Pancreas (tissue), 10 donors: ENCODE measurements around the gene RACK1. TPM values are rescaled to one million over a fixed set of nuclear protein-coding genes. Genes with fewer than 3 reads are reported as not detected.

Source experiments
- ATAC-seq, 4 donors: fragments of 200-7000 bp; cut with Tn5 transposase; one replicate each; pipeline versions ENCODE4 v1.8.0 to v1.9.1; 2020; ENCODE audit warnings: mild to moderate bottlenecking in 4 of 4, moderate library complexity in 4 of 4
- DNase-seq, 6 donors: peaks; one replicate each; pipeline ENCODE4 v3.0.0-alpha.2; 2020
- FAIRE-seq: peaks from 2 replicates; lab custom pipeline; 2012; peaks lifted over from hg19 to GRCh38; lab: Jason Lieb, UNC
- H3K27ac ChIP-seq, 4 donors: fragments of 200-600 bp; sonication (generic); 1 replicate in 3 of 4; 2 replicates in 1 of 4; pipeline versions ENCODE4 v1.5.0 to v1.8.0; 2020
- H3K27me3 ChIP-seq, 4 donors: fragments of 200-600 bp; one replicate each; pipeline ENCODE4 v1.8.0; 2021
- H3K36me3 ChIP-seq, 3 donors: fragments of 200-600 bp; sonication (generic) in 1 of 3; one replicate each; pipeline versions ENCODE4 v1.5.0 to v1.8.0; 2020 to 2021
- H3K4me1 ChIP-seq, 3 donors: fragments of 200-600 bp; one replicate each; pipeline ENCODE4 v1.8.0; 2021
- H3K4me3 ChIP-seq, 4 donors: fragments of 200-600 bp; sonication (generic) in 2 of 4; one replicate each; pipeline versions ENCODE4 v1.5.0 to v1.8.0; 2020 to 2021
- H3K9me3 ChIP-seq, 4 donors: fragments of 200-600 bp; one replicate each; pipeline ENCODE4 v1.8.0; 2021
- WGBS, 2 donors: extraction: QIAGEN DNeasy Blood & Tissue Kit; methylation state at CpG; one replicate each; pipeline ENCODE4 v1.1.7; 2013; 5-methylcytosine and 5-hydroxymethylcytosine counted together
- intact Hi-C, 3 donors: fragments of 100-400 bp; cut with DNase I; formaldehyde crosslinking; loops; one replicate each; pipeline versions ENCODE4 v1.11.1 to v1.14.2; 2022
- polyA plus RNA-seq, 2 donors: library from polyadenylated mRNA; stranded (reverse); fragments of 200-250 nt; gene quantifications; one replicate each; pipeline ENCODE4 v1.2.3, GENCODE V29; 2013
- total RNA-seq, 6 donors: library from RNA; stranded (reverse); fragmentation: NEBNext Ultra II Directional in 4 of 6; extraction: Animal tissue kit (Norgen Biotek cat#: 25700) in 4 of 6; gene quantifications; one replicate each; pipeline versions ENCODE4 v1.2.1 to v1.2.4, GENCODE V29; 2021 to 2023
- TF ChIP-seq, protein P1 (sequence below), 4 donors: fragments of 200-600 bp; sonication (generic) in 3 of 4; IDR thresholded peaks; one replicate each; pipeline versions ENCODE4 v1.5.0 to v1.8.0; 2021; ENCODE audit warnings: antibody characterized with exemption in 4 of 4
- donor health status: healthy with polysubstance abuse.
- donor health status: DM: no; HTN: no; CAD: no; lungs with moderate emphysema.
- donor health status: DM: no; HTN: no; CAD: no.
- donor health status: control.
- donor health status: control.
- donor health status: Bipolar disorder and iron deficiency.
- donor health status: DM: yes; HTN: yes; CAD: no.
- donor health status: DM: no; HTN: no; CAD: no.
- donor health status: DM: no; HTN: no; CAD: no.
- donor health status: DM: yes; HTN: yes; CAD: no.

The RACK1 gene
- total and polyA plus RNA-seq, 8 donors = 974 to 1,629 (median 1,233) TPM

DNA sequence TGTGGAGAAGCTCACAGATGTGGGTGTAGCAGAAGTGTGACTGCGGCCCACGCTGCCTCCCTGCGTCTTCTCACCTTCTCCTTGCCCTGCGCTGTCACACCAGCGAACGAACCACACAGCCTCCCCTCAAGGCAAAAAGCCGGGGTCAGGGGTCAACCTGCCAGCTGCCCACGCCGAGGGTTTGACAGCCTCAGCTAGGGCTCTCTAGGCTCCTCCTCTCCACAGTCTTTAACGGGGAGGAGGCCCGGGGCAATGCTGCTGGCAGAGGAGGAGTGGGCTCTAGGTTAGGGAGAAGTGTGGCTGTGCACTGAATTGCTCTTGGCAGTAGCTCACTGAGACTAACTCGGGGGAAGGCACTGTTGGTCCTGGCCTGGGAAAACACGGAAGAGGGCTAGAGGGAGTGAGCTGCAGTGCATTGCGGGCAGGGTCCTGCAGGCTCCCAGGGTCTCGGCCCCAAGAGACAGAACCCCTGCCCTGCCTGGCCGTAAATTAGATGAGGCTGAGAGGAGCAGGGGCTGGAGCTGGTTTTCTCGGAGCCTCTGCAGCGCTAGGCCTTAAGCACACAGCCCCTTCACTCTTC, 21.5 kb upstream of the RACK1 start:
- no peaks in the 10 kb centered on the region for H3K4me1 ChIP-seq
- no peak overlapping the region for H3K27ac ChIP-seq
- 84 to 86% methylated on average over 18 of the region's 18 CpGs for WGBS, 2 donors
- no peaks in the 10 kb centered on the region for H3K9me3 ChIP-seq
- intact Hi-C loops = no loop called here
- DNase-seq = no peak
- TF ChIP-seq, protein P1, sequence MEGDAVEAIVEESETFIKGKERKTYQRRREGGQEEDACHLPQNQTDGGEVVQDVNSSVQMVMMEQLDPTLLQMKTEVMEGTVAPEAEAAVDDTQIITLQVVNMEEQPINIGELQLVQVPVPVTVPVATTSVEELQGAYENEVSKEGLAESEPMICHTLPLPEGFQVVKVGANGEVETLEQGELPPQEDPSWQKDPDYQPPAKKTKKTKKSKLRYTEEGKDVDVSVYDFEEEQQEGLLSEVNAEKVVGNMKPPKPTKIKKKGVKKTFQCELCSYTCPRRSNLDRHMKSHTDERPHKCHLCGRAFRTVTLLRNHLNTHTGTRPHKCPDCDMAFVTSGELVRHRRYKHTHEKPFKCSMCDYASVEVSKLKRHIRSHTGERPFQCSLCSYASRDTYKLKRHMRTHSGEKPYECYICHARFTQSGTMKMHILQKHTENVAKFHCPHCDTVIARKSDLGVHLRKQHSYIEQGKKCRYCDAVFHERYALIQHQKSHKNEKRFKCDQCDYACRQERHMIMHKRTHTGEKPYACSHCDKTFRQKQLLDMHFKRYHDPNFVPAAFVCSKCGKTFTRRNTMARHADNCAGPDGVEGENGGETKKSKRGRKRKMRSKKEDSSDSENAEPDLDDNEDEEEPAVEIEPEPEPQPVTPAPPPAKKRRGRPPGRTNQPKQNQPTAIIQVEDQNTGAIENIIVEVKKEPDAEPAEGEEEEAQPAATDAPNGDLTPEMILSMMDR (IDR thresholded peaks at IDR 0.05) = no peak
- no peak for ATAC-seq
- FAIRE-seq = no peak
- no peak overlapping the region for H3K4me3 ChIP-seq
- no peaks in the 10 kb centered on the region for H3K36me3 ChIP-seq
- no peaks in the 10 kb centered on the region for H3K27me3 ChIP-seq

DNA sequence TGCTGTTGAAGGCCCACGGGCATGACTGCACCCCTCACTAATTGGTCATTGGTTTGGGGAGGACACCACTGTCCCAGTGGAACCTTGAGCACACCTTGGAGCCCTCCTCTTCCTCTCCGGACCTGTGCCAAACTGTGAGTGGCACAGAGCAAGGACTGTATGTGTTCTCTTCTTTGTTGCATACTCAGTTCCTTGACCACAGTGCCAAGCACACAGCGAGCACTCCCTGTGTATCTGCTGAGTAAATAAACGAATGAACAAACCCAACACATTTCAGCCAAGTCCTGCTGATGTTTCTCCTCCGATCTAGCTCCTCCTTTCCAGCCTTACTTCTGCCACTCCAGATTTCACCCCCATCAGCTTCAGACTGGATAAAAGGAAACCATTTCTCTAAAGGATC, 19.9 kb upstream of the RACK1 start:
- TF ChIP-seq, protein P1 (IDR thresholded peaks at IDR 0.05) = no peak
- Histone ChIP-seq H3K36me3 (no peaks in the 10 kb centered on the region), H3K27me3 (no peaks in the 10 kb centered on the region), H3K9me3 (no peaks in the 10 kb centered on the region), H3K27ac (no peak overlapping the region), H3K4me3 (no peak overlapping the region), H3K4me1 (peaks cover 0 to 11% (median 4%) of the 10 kb centered on the region in 3 donors)
- DNase-seq = no peak
- ATAC-seq = no peak
- WGBS, 2 donors = 65 to 74% methylated on average over 5 of the region's 5 CpGs
- intact Hi-C loops = no loop called here
- no peak for FAIRE-seq

DNA sequence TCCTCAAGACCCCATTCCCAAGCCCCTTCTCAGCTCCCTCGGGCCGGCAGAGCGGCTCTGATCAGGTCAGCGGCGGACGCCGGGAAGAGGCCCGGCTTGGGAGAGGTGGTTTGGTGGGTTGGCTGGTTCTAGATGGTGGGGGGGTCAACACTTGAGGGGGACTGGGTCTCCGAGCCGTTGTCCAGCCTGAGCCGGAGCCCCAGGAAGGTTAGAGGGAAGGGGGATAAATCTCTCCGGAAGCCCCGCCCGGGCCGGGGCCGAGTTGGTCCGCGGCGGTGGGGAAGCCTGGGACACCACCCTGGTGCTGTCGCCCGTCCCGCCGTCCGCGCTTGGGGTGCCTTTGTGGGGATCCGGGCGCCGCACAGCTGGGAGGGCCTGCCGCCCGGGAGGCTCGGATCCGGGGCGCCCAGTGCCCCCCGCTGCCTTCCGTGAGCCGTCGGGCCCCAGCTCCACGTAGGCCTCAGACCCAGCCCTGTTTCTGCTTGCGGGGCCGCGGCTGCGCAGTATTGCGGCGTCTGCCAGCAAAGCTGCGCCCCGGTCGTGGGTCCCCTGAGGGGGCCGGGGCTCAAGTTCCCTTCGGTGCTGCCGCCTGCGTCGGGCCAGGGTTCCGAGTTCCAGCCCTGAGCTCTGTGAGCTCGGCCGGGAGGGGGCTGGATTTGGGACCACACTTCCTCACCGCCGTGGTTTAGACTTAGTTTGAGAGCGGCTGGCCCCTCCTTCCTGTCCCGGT, 17.8 kb upstream of the RACK1 start:
- 0% methylated on average over 54 to 59 of the region's 59 CpGs for WGBS, 2 donors
- ATAC-seq (peak; percentile 70 to 83 (median 74)), DNase-seq (peak; percentile 65 to 88 (median 74)), FAIRE-seq (no peak)
- no peaks in the 10 kb centered on the region for H3K27me3 ChIP-seq
- intact Hi-C loops = no loop called here
- H3K36me3 ChIP-seq = no peaks in the 10 kb centered on the region
- TF ChIP-seq, protein P1 (IDR thresholded peaks at IDR 0.05) = no peak
- H3K9me3 ChIP-seq = no peaks in the 10 kb centered on the region
- peaks cover 12 to 30% (median 19%) of the 10 kb centered on the region in 3 donors for H3K4me1 ChIP-seq
- peak overlapping the region; percentile 70 to 97 (median 94) for H3K4me3 ChIP-seq
- peak overlapping the region; percentile 96 to 99 (median 99) for H3K27ac ChIP-seq

DNA sequence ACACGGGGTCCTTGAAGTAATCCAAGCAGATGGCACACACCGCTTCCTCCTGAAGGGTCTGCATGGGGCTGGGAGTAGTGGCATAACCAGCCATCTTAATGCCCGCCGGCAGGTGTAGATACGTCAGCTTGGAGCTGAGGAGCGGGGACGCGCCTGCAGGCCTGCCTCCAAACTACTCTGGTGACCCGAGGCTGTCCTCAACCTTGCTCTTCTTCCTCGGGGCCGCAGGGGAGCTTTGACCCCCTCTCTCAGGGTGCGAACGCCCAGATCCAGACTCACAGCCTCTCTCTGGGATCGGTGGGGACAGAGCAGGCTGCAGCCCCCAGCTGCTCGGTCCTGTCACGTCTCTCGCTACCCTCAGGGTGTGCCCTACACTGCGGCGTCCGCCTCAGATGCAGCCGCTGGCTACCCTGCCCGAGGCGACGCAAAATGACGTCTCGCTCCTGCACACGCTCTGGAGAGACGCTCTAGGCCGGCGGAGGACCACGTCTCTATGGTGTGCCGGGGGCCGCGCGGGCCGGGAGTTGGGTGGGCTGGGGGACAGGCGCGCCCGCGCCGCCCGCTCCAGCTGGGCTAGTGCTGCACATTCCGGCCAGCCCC, 17.1 kb upstream of the RACK1 start, which contains the start of gene TRIM52:
Gene TRIM52, minus strand, starts transcription at position 424 of the 600 bp plus-strand sequence. Its CDS starts 330 bp downstream, at position 94.
- Histone ChIP-seq H3K36me3 (no peaks in the 10 kb centered on the region), H3K27ac (peak within 1 kb of the TSS; percentile 96 to 99 (median 99)), H3K4me1 (peaks cover 14 to 37% (median 19%) of the 10 kb centered on the region in 3 donors), H3K27me3 (no peaks in the 10 kb centered on the region), H3K4me3 (peak within 1 kb of the TSS; percentile 70 to 97 (median 94)), H3K9me3 (no peaks in the 10 kb centered on the region)
- WGBS, 2 donors = 0 to 1% methylated on average over 39 to 43 of the region's 43 CpGs
- peak; percentile 88 to 96 (median 90) for DNase-seq
- TF ChIP-seq, protein P1 (IDR thresholded peaks at IDR 0.05) = no peak
- intact Hi-C loops = no loop called here
- ATAC-seq = peak; percentile 91 to 96 (median 92)
- no peak for FAIRE-seq
